K562 (cell line): ENCODE measurements around the gene SPIN2A. TPM values are rescaled to one million over a fixed set of nuclear protein-coding genes. Genes with fewer than 3 reads are reported as not detected.

ENCODE experiments used
- ATF7 ChIP-seq: fragments of 450-650 bp; IDR thresholded peaks from 2 replicates; pipeline ENCODE4 v1.7.1; 2014; ENCODE audit warnings: mild to moderate bottlenecking, moderate library complexity
- ELF4 ChIP-seq: fragments of 450-650 bp; formaldehyde crosslinking; IDR thresholded peaks from 2 replicates; pipeline ENCODE4 v1.4.0; 2022; ENCODE audit warnings: missing genetic modification characterization
- KDM5B ChIP-seq: fragments of 200-600 bp; sonication (generic); IDR thresholded peaks from 2 replicates; pipeline ENCODE4 v1.6.1; 2012; ENCODE audit warnings: low read depth, mild to moderate bottlenecking, moderate library complexity, low read length, control low read depth, inconsistent platforms; ENCODE audit not compliant: insufficient replicate concordance
- NFIC ChIP-seq: fragments of 450-650 bp; IDR thresholded peaks from 2 replicates; pipeline ENCODE4 v1.6.1; 2017; ENCODE audit warnings: mild to moderate bottlenecking, inconsistent platforms
- NFXL1 ChIP-seq: fragments of 450-650 bp; formaldehyde crosslinking; IDR thresholded peaks from 2 replicates; pipeline ENCODE4 v1.4.0; 2021; ENCODE audit warnings: mild to moderate bottlenecking
- NRF1 ChIP-seq, 2 experiments: fragments of 450-650 bp; IDR thresholded peaks in 1 of 2; conservative IDR thresholded peaks in 1 of 2; 2 replicates each; pipeline ENCODE4 v1.6.1; 2014; ENCODE audit warnings: mild to moderate bottlenecking in 2 of 2
- POLR2B ChIP-seq: fragments of 450-650 bp; IDR thresholded peaks from 2 replicates; pipeline ENCODE4 v1.6.1; 2018; ENCODE audit warnings: low read depth; ENCODE audit not compliant: partially characterized antibody
- TAF9B ChIP-seq: fragments of 450-650 bp; IDR thresholded peaks from 2 replicates; pipeline ENCODE4 v1.6.1; 2018; ENCODE audit warnings: mild to moderate bottlenecking; ENCODE audit not compliant: partially characterized antibody
- ZFP36 ChIP-seq: fragments of 150-350 bp; IDR thresholded peaks from 2 replicates; pipeline ENCODE4 v1.6.1; 2018; ENCODE audit warnings: low read length, low read depth; ENCODE audit not compliant: partially characterized antibody
- ZNF407 ChIP-seq: fragments of 450-650 bp; IDR thresholded peaks from 2 replicates; pipeline ENCODE4 v1.6.1; 2016; ENCODE audit warnings: low read depth
- polyA plus RNA-seq, 8 experiments: library from polyadenylated mRNA; depleted of rRNA in 4 of 8; stranded (reverse) in 5 of 8; unstranded in 3 of 8; fragments of >200 nt; fragmentation: Nextera tagmentation in 2 of 8; fragmentation: Illumina TruSeq in 1 of 8; extraction: Ambion mirVana in 2 of 8; extraction: Trizol in 1 of 8; gene quantifications; 2 replicates each; pipeline versions ENCODE4 v1.2.1 to v1.2.3, GENCODE V29; 2011 to 2014; ENCODE audit warnings: inconsistent platforms in 1 of 8, missing spikeins in 1 of 8
- total RNA-seq, 7 experiments: library from RNA; depleted of rRNA in 6 of 7; stranded (reverse); fragments of >200 nt in 6 of 7; fragmentation: Illumina TruSeq in 2 of 7; extraction: Trizol in 2 of 7; gene quantifications; 2 replicates each; pipeline versions ENCODE4 v1.2.1 to v1.2.3, GENCODE V29; 2011 to 2021; ENCODE audit warnings: low replicate concordance in 1 of 7
- TF ChIP-seq, protein P1 (sequence below): sonication (generic); formaldehyde crosslinking; IDR thresholded peaks from 2 replicates; pipeline ENCODE4 v1.5.0; 2020; ENCODE audit warnings: missing genetic modification reagents
- TF ChIP-seq, protein P2 (sequence below): fragments of 150-350 bp; conservative IDR thresholded peaks from 2 replicates; pipeline ENCODE4 v1.6.1; 2014; ENCODE audit warnings: low read length

Gene SPIN2A
- total and polyA plus RNA-seq, 9 of the 15 experiments (the other 6 are each of a cell fraction or from before 2014, with no cell fraction given): 0.03 to 1.6 (median 0.58) TPM

GRCh38 chrX:57121162-57121755, 15.9 kb downstream of the SPIN2A start, which contains the start of gene SPIN2B (continued):
- peak; percentile 79 for TF ChIP-seq ZNF407
- TF ChIP-seq, protein P1, sequence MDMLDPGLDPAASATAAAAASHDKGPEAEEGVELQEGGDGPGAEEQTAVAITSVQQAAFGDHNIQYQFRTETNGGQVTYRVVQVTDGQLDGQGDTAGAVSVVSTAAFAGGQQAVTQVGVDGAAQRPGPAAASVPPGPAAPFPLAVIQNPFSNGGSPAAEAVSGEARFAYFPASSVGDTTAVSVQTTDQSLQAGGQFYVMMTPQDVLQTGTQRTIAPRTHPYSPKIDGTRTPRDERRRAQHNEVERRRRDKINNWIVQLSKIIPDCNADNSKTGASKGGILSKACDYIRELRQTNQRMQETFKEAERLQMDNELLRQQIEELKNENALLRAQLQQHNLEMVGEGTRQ (CRISPR knock-in tag): peak; percentile 42
- TF ChIP-seq, protein P2, sequence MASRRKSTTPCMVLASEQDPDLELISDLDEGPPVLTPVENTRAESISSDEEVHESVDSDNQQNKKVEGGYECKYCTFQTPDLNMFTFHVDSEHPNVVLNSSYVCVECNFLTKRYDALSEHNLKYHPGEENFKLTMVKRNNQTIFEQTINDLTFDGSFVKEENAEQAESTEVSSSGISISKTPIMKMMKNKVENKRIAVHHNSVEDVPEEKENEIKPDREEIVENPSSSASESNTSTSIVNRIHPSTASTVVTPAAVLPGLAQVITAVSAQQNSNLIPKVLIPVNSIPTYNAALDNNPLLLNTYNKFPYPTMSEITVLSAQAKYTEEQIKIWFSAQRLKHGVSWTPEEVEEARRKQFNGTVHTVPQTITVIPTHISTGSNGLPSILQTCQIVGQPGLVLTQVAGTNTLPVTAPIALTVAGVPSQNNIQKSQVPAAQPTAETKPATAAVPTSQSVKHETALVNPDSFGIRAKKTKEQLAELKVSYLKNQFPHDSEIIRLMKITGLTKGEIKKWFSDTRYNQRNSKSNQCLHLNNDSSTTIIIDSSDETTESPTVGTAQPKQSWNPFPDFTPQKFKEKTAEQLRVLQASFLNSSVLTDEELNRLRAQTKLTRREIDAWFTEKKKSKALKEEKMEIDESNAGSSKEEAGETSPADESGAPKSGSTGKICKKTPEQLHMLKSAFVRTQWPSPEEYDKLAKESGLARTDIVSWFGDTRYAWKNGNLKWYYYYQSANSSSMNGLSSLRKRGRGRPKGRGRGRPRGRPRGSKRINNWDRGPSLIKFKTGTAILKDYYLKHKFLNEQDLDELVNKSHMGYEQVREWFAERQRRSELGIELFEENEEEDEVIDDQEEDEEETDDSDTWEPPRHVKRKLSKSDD: no peak
- TF ChIP-seq POLR2B: peak; percentile 61
- peak; percentile 31 for TF ChIP-seq KDM5B
- no peak for TF ChIP-seq NFXL1 (CRISPR knock-in tag)
- peak; percentile 47 for TF ChIP-seq ZFP36
- TF ChIP-seq NRF1 (conservative IDR thresholded peaks at IDR 0.05 in 1 of 2, IDR thresholded peaks at IDR 0.05 in 1 of 2): peak; percentile 48 to 60; a peak in 3 of 4 replicates
- peak; percentile 65 for TF ChIP-seq ATF7
- peak; percentile 36 for TF ChIP-seq TAF9B
- TF ChIP-seq NFIC: 0 out of 2 replicates have a peak, but pooled peaks have one; percentile 7
- TF ChIP-seq ELF4: no peak
